ENCODE data around the gene PPM1A. TPM values are rescaled to one million over a fixed set of nuclear protein-coding genes. Genes with fewer than 3 reads are reported as not detected.

The PPM1A gene
- total RNA-seq, 1 experiment from 2014 or later, result 52.3 TPM

DNA sequence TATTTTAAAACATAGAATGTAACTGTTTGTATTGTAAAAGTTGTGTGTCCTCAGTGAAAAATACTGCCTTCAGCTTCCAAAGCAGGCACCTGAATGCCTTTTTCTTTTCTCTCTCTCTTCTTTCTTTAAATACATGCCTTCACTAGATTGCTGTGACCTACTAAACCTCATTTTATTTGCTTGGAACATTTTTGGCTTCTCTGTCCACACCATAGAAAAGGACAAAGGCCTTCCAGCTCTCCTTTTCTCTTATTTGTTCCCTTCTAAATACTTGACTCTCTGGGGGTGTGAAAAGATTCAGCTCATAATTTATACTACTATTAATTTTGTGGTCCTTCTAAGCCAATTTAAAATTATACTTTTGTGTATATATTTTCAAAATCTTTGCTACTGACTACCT, 38.4 kb downstream of the PPM1A start:
- Histone ChIP-seq H3K27me3 (replicated peaks; ENCODE audit: insufficient read depth, low read depth, low read length, poor library complexity) (no peaks in the 10 kb centered on the region), H3K27ac (ENCODE audit: low read depth, low read length, poor library complexity, severe bottlenecking) (no peak overlapping the region), H3K9me3 (ENCODE audit: low read depth, low read length, poor library complexity, severe bottlenecking) (no peaks in the 10 kb centered on the region), H3K4me3 (ENCODE audit: low read depth, low read length, poor library complexity, severe bottlenecking) (no peak overlapping the region), H3K36me3 (ENCODE audit: insufficient read depth, low read length, poor library complexity, severe bottlenecking) (peaks cover 21% of the 10 kb centered on the region), H3K4me1 (ENCODE audit: insufficient read depth, low read length, poor library complexity, severe bottlenecking) (peaks cover 3% of the 10 kb centered on the region)
- DNase-seq (ENCODE audit: low spot score), result no peak
- TF ChIP-seq EZH2 (IDR thresholded peaks at IDR 0.05; ENCODE audit: borderline replicate concordance, low read depth, low read length, poor library complexity, severe bottlenecking), result no peak
- TF ChIP-seq, protein P1, sequence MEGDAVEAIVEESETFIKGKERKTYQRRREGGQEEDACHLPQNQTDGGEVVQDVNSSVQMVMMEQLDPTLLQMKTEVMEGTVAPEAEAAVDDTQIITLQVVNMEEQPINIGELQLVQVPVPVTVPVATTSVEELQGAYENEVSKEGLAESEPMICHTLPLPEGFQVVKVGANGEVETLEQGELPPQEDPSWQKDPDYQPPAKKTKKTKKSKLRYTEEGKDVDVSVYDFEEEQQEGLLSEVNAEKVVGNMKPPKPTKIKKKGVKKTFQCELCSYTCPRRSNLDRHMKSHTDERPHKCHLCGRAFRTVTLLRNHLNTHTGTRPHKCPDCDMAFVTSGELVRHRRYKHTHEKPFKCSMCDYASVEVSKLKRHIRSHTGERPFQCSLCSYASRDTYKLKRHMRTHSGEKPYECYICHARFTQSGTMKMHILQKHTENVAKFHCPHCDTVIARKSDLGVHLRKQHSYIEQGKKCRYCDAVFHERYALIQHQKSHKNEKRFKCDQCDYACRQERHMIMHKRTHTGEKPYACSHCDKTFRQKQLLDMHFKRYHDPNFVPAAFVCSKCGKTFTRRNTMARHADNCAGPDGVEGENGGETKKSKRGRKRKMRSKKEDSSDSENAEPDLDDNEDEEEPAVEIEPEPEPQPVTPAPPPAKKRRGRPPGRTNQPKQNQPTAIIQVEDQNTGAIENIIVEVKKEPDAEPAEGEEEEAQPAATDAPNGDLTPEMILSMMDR (conservative IDR thresholded peaks at IDR 0.05; ENCODE audit: low read depth, low read length), result no peak
- no TSS peak for BruUV-seq (replicated peaks)
- intact Hi-C loops (cut with micrococcal nuclease; ENCODE audit: unreplicated experiment), result no loop called here
- ChIA-PET CTCF (no interaction called here), POLR2A (ENCODE audit: low non-redundant PET) (no interaction called here)

DNA sequence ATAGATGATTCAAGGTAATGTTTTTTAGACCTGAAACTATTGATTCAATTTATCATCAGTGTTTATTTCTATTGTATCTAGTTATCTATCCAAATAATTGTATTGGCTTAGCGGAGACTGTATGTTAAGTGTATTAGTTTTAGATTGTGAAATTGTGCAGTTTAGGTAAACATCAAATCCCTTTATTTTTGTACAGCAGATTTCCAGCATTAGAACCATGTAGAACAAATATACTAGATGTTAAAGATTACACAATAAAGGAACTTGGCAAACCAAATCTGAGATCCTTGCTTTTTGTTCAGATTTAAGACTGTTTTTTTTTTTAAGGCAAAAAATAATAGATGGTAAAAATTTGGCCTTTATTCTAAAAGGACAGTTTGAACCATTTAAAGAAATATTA, 39.3 kb downstream of the PPM1A start:
- H3K4me3 ChIP-seq (ENCODE audit: low read depth, low read length, poor library complexity, severe bottlenecking), result no peak overlapping the region
- peaks cover 24% of the 10 kb centered on the region for H3K36me3 ChIP-seq (ENCODE audit: insufficient read depth, low read length, poor library complexity, severe bottlenecking)
- no peaks in the 10 kb centered on the region for H3K27me3 ChIP-seq (replicated peaks; ENCODE audit: insufficient read depth, low read depth, low read length, poor library complexity)
- ChIA-PET POLR2A (ENCODE audit: low non-redundant PET) (no interaction called here), CTCF (no interaction called here)
- BruUV-seq (replicated peaks), result no TSS peak
- peaks cover 5% of the 10 kb centered on the region for H3K4me1 ChIP-seq (ENCODE audit: insufficient read depth, low read length, poor library complexity, severe bottlenecking)
- intact Hi-C loops (cut with micrococcal nuclease; ENCODE audit: unreplicated experiment), result no loop called here
- no peak overlapping the region for H3K27ac ChIP-seq (ENCODE audit: low read depth, low read length, poor library complexity, severe bottlenecking)
- TF ChIP-seq, protein P1 (conservative IDR thresholded peaks at IDR 0.05; ENCODE audit: low read depth, low read length), result no peak
- no peak for TF ChIP-seq EZH2 (IDR thresholded peaks at IDR 0.05; ENCODE audit: borderline replicate concordance, low read depth, low read length, poor library complexity, severe bottlenecking)
- DNase-seq (ENCODE audit: low spot score), result no peak
- no peaks in the 10 kb centered on the region for H3K9me3 ChIP-seq (ENCODE audit: low read depth, low read length, poor library complexity, severe bottlenecking)

DNA sequence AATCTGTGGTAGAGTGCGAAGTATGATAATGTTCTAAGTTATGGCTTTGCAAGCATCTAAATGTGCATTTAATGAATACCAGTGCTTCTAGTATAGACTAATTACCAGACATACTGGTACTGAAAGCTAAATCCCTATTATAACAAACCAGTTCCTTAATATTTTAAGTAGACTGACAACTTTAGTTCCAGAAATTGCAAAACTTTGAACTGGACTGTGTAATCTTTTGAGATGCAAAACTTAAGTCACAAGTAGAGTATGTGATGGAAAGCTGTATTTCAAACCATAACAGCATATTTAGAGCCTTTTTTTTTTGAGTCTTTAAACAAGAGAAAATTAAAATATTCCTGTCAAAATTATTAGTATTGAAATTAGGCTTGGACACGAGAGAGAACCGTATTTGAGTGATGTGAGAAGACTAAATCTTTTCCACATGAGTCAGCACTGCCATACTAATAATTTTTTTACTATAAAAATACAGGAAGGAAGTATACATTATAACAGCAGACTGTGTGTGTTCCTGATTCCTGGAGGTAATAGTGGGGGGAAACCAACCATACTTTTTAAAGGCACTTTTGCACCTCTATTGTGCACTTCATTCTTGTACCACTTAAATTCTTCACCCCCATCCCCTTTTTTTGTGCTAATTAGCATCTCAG, 45.5 kb downstream of the PPM1A start:
- ChIA-PET POLR2A (ENCODE audit: low non-redundant PET) (no interaction called here), CTCF (no interaction called here)
- peaks cover 30% of the 10 kb centered on the region for H3K4me1 ChIP-seq (ENCODE audit: insufficient read depth, low read length, poor library complexity, severe bottlenecking)
- peaks cover 26% of the 10 kb centered on the region for H3K36me3 ChIP-seq (ENCODE audit: insufficient read depth, low read length, poor library complexity, severe bottlenecking)
- H3K4me3 ChIP-seq (ENCODE audit: low read depth, low read length, poor library complexity, severe bottlenecking), result no peak overlapping the region
- H3K9me3 ChIP-seq (ENCODE audit: low read depth, low read length, poor library complexity, severe bottlenecking), result no peaks in the 10 kb centered on the region
- no TSS peak for BruUV-seq (replicated peaks)
- H3K27ac ChIP-seq (ENCODE audit: low read depth, low read length, poor library complexity, severe bottlenecking), result peak overlapping the region; percentile 71
- TF ChIP-seq EZH2 (IDR thresholded peaks at IDR 0.05; ENCODE audit: borderline replicate concordance, low read depth, low read length, poor library complexity, severe bottlenecking), result no peak
- TF ChIP-seq, protein P1 (conservative IDR thresholded peaks at IDR 0.05; ENCODE audit: low read depth, low read length), result no peak
- peak; percentile 45 for DNase-seq (ENCODE audit: low spot score)
- intact Hi-C loops (cut with micrococcal nuclease; ENCODE audit: unreplicated experiment), result no loop called here
- H3K27me3 ChIP-seq (replicated peaks; ENCODE audit: insufficient read depth, low read depth, low read length, poor library complexity), result no peaks in the 10 kb centered on the region

All from A673 (cell line).